NOMO-1 (cell line): ENCODE data around the gene DNMT1.

ENCODE experiments used
- DNase-seq, 2 experiments: peaks; one replicate each; lab custom pipeline; 2025; ENCODE audit not compliant: unreplicated experiment in 2 of 2; lab: John Stamatoyannopoulos, UW

DNMT1 gene

DNA sequence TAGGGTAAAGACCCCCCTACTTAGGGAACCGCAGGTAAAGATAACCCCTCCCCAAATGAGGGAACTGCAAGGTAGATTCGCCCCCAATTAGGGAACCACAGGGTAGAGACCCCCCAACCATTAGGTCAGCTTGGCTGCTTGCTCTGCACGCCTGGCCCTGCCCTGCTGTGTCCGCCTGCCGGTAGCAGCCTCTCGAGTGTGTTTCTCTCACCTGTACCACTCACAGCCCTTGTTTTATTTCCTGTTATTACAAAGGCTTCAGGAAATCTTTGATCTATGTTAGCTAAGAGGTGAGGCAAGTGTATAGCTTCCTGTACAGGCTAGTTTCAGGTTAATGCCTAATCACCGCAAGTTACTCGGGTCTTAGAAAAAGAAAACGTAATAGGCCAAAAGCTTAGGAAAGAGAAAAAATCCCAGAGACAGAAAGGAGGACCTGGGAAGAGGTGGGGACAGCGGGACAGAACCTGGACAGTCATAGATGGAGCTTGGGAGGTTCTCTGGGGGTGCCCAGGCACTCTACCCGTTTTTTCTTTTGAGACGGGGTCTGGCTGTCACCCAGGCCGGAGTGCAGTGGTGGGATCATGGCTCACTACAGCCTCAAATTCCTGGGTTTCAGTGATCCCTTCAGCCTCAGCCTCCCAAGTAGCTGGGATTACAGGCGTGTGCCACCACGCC, 51.9 kb downstream of the DNMT1 start:
- DNase-seq = no peak

DNA sequence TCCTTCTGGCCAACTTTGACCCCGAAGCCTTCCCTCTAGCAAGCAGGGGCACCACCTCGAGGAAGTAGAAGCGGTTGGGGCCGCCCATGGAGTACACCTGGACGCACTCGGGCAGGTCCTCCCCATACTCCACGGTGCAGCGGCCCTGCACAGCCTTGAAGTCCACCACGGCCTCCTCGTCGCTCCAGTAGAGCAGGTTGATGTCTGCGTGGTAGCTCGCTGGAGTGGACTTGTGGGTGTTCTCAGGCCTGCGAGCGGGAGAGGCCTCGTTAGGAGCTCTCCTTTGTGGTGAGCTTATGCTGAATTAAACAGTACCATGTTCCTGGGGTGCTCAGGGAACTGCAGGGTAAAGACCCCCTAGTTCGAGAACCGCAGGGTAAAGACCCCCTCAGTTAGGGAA, 52.8 kb downstream of the DNMT1 start:
- no peak for DNase-seq

DNA sequence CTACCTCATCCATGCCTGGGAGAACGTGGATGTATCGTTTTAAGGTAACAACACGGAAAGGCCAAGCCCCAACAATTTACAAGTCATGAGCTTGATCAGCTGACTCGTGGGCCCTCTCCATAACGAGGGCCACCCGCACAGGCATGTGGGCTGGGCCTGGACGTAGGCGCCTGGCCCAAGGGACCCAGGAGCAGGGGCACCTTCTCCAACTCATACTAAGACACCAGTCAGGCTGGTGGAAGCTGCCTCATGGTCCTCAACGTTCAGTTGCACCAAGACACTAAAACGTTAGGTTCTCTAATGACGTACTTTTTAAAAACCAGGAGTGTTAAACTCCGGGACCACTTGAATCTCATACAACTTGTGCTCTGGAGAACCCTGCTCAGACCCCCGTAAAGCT, 53.3 kb downstream of the DNMT1 start:
- DNase-seq = no peak

GRCh38 chr19:10139952-10140351, 54.8 kb downstream of the DNMT1 start:
- no peak for DNase-seq

- DNase-seq = no peak
Observed at GRCh38 chr19:10138879-10139795, 55.6 kb downstream of the DNMT1 start.

DNA sequence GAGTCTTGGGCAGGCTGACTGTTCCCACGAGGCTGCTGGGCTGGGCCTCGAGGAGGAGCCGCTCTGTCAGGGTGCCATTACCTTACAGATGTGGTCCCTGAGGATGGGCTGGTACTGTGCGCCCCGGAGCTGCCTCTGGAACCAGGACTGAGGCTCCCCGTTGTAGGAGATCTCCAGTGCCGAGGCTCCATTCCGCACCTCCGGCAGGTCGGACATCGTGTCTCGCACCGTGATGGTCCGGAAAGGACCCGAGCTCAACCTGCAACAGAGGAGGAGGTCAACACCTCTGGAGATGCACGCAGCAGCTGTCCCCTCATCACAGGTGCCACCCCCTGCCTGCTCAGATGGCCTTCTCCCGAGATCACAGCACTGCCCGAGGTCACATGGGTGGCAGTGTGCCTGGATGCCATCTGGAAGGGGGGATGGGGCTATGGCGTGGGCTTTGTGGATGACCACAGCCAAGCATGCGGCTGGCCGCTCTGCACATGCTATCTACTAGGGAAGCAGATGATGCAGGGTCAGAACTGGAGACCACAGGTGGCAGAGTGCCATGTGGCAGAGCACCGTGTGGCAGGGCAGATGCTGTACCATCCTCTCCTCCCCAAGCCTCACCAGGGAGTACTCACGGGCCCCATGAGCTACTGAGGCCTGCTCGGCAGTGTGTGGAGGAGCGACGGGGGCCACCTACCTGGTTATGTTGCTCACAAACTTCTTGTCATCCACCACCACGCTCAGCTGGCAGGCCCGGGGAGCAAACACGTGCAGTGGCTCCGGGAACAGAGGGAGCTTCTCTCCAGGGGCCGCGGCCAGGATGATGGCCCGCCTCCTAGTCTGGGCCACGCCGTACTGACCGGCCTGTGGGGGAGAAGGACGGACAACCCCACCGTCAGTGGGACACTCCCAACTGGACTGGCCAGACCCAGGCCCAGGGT, 56.7 kb downstream of the DNMT1 start:
- no peak for DNase-seq

GRCh38 chr19:10136936-10137335, 57.8 kb downstream of the DNMT1 start:
- no peak for DNase-seq

GRCh38 chr19:10135551-10136334, 59.0 kb downstream of the DNMT1 start:
- no peak for DNase-seq

DNA sequence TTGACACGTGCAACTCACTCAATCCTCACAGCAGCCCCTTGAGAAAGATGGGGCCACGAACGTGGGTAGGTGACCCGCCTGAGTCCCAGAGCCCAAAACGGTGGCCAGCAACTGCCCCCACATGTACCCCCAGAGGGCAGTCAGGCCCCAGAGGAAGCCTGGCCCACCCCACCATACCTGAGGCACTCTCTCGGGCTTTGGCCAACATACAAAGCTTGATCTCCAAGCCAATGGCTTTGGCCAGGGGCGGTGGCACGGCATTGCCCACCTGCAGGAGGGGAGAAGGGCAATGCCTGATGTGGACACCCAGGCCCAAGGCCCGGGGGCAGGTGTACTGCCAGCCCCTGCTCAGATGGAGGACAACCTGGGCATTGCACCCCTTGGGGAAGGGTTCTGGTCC, 60.7 kb downstream of the DNMT1 start:
- no peak for DNase-seq

GRCh38 chr19:10133596-10133995, 61.2 kb downstream of the DNMT1 start:
- DNase-seq = no peak

DNA sequence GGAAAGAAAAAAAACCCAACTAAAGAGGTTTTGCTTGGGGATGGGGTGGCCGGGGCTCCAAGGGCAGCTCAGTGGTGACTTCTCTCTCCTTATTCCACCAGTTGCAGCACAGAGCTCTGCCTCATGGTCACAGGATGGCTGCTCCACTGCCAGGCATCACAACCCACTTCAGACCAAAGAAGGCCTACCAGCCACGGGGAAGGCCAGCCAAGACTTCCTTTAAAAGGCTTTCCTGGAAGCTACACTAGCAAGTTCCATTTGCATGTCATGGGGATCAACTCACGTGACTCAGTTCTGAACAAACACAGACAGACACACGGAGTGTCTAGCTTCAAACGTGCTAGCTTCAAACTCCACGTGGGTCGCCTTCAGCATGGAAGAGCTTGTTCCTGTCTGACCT, 61.8 kb downstream of the DNMT1 start:
- DNase-seq = no peak

GRCh38 chr19:10126213-10126639, 68.5 kb downstream of the DNMT1 start:
- DNase-seq = peak; percentile 87 to 98

- DNase-seq = no peak
Observed at GRCh38 chr19:10124429-10124828, 70.3 kb downstream of the DNMT1 start.

GRCh38 chr19:10122045-10122444, 72.7 kb downstream of the DNMT1 start:
- no peak for DNase-seq

DNA sequence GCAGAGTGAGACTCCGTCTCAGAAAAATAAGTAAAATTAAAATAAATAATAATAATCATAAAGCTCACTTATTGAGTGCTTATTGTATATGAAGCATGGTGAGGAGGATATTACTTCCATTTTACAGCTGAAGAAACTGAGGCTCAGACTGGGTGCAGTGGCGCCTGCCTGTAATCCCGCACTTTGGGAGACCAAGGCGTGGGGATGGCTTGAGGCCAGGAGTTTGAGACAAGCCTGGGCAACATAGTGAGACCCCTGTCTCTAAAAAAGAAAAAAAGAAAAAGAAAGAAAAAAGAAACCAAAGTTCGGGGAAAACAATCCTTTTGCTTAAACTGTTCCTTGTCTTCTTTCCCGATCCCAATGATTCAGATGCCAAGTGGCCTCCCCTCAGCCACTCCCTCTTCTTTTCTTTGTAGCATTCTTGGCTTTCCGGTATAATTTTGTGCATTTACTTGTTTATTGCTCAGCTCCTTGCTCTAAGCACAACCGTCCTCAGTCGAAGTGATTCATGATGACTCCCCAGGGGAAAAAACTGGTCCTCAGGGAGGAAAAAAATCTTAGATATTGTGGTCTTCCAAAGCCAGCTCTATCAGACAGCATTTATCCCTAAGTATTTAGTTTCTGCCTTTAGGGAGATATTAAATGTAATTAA, 74.1 kb downstream of the DNMT1 start:
- no peak for DNase-seq

DNA sequence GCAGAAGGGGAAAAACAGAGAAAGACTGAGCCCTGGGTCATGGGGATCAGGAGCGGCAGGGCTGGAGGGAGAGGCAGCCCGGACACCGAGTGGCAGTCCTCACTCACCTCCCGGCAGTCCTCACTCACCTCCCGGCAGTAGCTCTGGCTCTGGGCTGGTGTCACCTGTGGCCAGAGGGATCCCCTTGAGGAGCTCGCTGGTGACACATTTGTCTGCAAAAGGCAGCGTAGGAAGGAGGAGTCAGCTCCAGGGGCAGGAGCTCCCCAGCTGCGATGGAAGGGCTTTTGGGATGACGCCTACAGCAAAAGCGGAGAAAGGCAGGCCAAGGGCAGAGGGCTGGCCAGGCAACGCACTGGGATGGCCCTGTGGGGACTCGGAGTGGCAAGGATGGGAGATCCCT, 75.8 kb downstream of the DNMT1 start:
- DNase-seq = no peak

- no peak for DNase-seq
Observed at GRCh38 chr19:10116866-10117616, 77.7 kb downstream of the DNMT1 start.

GRCh38 chr19:10116085-10116865, 78.5 kb downstream of the DNMT1 start:
- no peak for DNase-seq
